ENCODE measurements around the gene PDE4D.
"Not testable (repeated sequence)": the region's sequence is repeated elsewhere in the genome, so short reads cannot be mapped to it uniquely, and the experiment has no call there.

The PDE4D gene

GRCh38 chr5:59600998-59601397 is 292.5 kb downstream of the PDE4D start:
- no peak for DNase-seq

DNA sequence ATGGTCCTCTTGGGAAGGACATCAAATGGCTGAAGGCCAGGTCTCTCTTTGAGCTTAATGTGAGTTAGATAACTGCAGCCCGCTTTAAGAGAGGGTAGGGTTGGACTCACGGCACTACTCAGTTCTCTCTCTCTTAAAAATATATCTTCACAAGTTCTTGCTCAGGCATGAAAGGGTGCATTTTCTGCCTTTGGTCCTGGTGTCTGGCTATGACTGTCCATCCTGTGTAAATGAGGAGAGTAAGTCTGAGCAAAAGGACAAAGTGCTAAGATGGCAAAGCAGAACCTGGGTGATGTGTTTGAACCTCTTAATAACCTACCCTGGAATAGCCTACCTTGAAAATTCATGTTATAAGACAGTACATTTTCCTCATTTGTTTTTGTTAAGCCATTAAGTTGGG is 293.4 kb downstream of the PDE4D start:
- no peak for DNase-seq

GRCh38 chr5:59599729-59600128 is 293.8 kb downstream of the PDE4D start:
- no peak for DNase-seq

- DNase-seq = no peak
Observed at GRCh38 chr5:59598547-59598874, 295.0 kb downstream of the PDE4D start.

- no peak for DNase-seq
Observed at GRCh38 chr5:59597690-59598546, 295.6 kb downstream of the PDE4D start.

- DNase-seq = no peak
Observed at GRCh38 chr5:59596586-59597350, 296.8 kb downstream of the PDE4D start.

GRCh38 chr5:59594118-59594517 is 299.4 kb downstream of the PDE4D start:
- DNase-seq = not testable (repeated sequence)

GRCh38 chr5:59593439-59594007 is 300.0 kb downstream of the PDE4D start:
- DNase-seq = no peak

GRCh38 chr5:59592101-59592500 is 301.4 kb downstream of the PDE4D start:
- no peak for DNase-seq

- no peak for DNase-seq
Observed at GRCh38 chr5:59591162-59591561, 302.4 kb downstream of the PDE4D start.

- DNase-seq = no peak
Observed at GRCh38 chr5:59588922-59589321, 304.6 kb downstream of the PDE4D start.

GRCh38 chr5:59587489-59588337 is 305.8 kb downstream of the PDE4D start:
- DNase-seq = peak in 1 of 2 experiments; percentile 2

DNA sequence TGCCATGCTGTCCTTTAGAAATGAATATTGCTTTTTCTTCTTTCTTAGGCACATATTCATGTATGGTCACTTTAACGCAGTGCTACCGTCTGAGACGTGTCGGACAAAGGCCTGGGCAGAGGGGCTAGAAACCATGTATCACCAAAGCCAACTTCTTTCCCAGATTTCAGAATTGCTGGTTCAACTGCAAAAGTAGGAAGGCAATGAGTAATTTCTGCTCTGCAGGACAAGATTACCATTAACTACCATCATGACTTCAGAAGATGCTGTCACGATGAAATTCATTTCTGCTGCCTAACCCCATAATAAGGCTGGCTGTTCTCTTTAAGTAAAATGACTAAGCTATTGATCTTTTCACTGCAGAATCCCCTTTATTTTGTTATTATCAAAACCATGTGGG is 306.7 kb downstream of the PDE4D start:
- DNase-seq = no peak

- no peak for DNase-seq
Observed at GRCh38 chr5:59584858-59585846, 308.4 kb downstream of the PDE4D start.

- DNase-seq = no peak
Observed at GRCh38 chr5:59583810-59584562, 309.5 kb downstream of the PDE4D start.

- DNase-seq = no peak
Observed at GRCh38 chr5:59583151-59583809, 310.2 kb downstream of the PDE4D start.

- DNase-seq = no peak
Observed at GRCh38 chr5:59582746-59583145, 310.8 kb downstream of the PDE4D start.

DNA sequence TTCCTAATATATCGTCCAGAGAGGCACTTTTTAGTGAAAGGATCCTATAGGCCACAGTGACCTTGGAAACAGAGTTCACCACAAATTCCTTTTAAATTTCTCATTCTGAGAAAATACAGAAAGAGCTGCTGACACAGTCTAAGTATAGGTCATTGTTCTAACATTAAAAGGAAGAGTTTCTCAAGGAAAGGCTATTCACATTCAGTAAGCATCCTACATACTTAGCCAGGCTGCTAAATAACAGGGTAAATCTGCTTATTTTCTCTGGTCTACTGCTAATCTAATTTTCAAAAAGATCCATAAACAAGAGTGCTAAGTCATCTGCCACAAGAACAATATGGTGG is 313.7 kb downstream of the PDE4D start:
- DNase-seq = no peak

DNA sequence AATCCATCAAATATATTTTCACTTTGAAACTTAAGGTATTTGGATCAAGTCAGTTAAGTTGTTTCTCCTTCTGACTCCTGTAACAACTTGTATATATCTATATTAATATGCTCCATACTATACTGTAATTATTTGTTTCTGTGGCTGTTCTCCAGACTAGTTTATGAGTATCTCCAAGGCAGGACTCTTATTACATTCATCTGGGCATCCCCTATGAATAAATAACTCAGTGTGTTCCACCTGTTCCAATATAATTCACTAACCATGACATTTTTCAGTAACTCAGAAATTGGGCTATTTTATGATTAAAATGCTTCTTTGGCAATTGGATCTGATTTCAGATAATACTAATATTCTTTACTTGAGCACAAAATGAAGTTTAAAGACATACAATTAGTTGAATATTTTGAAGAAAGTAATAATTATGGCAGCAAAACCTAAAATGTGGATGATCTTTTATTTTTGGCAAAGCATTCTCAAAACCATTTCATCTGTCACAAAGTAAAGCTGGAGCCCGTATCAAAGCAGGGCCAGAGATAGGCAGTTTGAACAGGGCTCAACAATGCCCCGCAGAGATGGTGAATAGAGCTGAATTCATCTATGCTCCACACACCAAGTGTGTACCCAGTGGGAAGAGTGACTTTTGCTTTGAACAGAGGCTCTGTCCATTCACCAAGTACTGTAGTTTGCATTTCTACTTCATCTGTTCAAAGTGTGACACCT is 314.3 kb downstream of the PDE4D start:
- no peak for DNase-seq

GRCh38 chr5:59577485-59577884 is 316.0 kb downstream of the PDE4D start:
- DNase-seq = no peak
